SK-N-SH (cell line): ENCODE measurements around the gene PCYOX1L.

Experiments used
- CTCF ChIP-seq: fragments of 200-600 bp; sonication (generic); IDR thresholded peaks from 2 replicates; pipeline ENCODE4 v1.6.1; 2017; ENCODE audit warnings: antibody characterized with exemption, mild to moderate bottlenecking, moderate library complexity
- EP300 ChIP-seq, 2 experiments: IDR thresholded peaks; 2 replicates each; pipeline versions ENCODE4 v1.4.0 to v1.6.1; 2012; ENCODE audit warnings: borderline replicate concordance in 1 of 2, low read depth in 1 of 2, low read length in 1 of 2
- EZH2phosphoT487 ChIP-seq: fragments of 200-600 bp; sonication (generic); IDR thresholded peaks from 2 replicates; pipeline ENCODE4 v1.6.1; 2017; ENCODE audit warnings: low read depth, mixed run types, mild to moderate bottlenecking, antibody characterized with exemption, moderate library complexity, borderline replicate concordance
- GATA2 ChIP-seq: sonication (generic); formaldehyde crosslinking; IDR thresholded peaks from 2 replicates; pipeline ENCODE4 v1.5.0; 2020; ENCODE audit warnings: mild to moderate bottlenecking, missing genetic modification reagents
- PBX3 ChIP-seq: IDR thresholded peaks from 2 replicates; pipeline ENCODE4; 2012
- POLR2AphosphoS5 ChIP-seq: IDR thresholded peaks from 2 replicates; pipeline ENCODE4 v1.6.1; 2012; ENCODE audit warnings: low read depth, low read length
- RAD21 ChIP-seq: IDR thresholded peaks from 2 replicates; pipeline ENCODE4 v1.6.1; 2012; ENCODE audit warnings: mild to moderate bottlenecking, low read length
- TAF1 ChIP-seq: IDR thresholded peaks from 2 replicates; pipeline ENCODE4 v1.6.1; 2012; ENCODE audit warnings: low read depth, mild to moderate bottlenecking, low read length, moderate library complexity, borderline replicate concordance
- TCF12 ChIP-seq: IDR thresholded peaks from 2 replicates; pipeline ENCODE4 v1.4.0; 2012
- TEAD4 ChIP-seq: IDR thresholded peaks from 2 replicates; pipeline ENCODE4 v1.4.0; 2012; ENCODE audit warnings: mild to moderate bottlenecking, borderline replicate concordance; ENCODE audit not compliant: insufficient read depth

GRCh38 chr5:149348518-149348917 is 9.3 kb upstream of the PCYOX1L start:
- no peak for TF ChIP-seq RAD21
- no peak for TF ChIP-seq PBX3
- TF ChIP-seq CTCF = no peak
- no peak for TF ChIP-seq TEAD4
- no peak for TF ChIP-seq TAF1
- no peak for TF ChIP-seq POLR2AphosphoS5
- no peak for TF ChIP-seq GATA2 (CRISPR knock-in tag)
- TF ChIP-seq EZH2phosphoT487 = no peak
- no peak for TF ChIP-seq EP300 (IDR thresholded peaks at IDR 0.05; ENCODE audit: borderline replicate concordance in 1 of 2, low read depth in 1 of 2, low read length in 1 of 2)
- no peak for TF ChIP-seq TCF12
